T-helper 2 cell treated with Interferon-gamma antibody and Interleukin-4, amounts not matched to agents 5 μg/mL and 100 μg/mL, for 36 hours (primary cell): ENCODE results near the gene MMP24.
A peak's percentile ranks its signal among the peaks of the same experiment; 100 is the strongest.
"Not testable (repeated sequence)": the region's sequence is repeated elsewhere in the genome, so short reads cannot be mapped to it uniquely, and the experiment has no call there.

Source experiments
- DNase-seq: peaks from one replicate; pipeline ENCODE4 v3.0.0; 2021; ENCODE audit warnings: low spot score
- H3K27ac Mint-ChIP-seq: one replicate; pipeline ENCODE4 v1.8.0; 2021; ENCODE audit warnings: mild to moderate bottlenecking, mixed read lengths
- H3K27me3 Mint-ChIP-seq: one replicate; pipeline ENCODE4 v1.8.0; 2021; ENCODE audit warnings: low read depth, mixed read lengths
- H3K36me3 Mint-ChIP-seq: one replicate; pipeline ENCODE4 v1.8.0; 2021; ENCODE audit warnings: low read depth, mixed read lengths
- H3K4me1 Mint-ChIP-seq: one replicate; pipeline ENCODE4 v1.8.0; 2021; ENCODE audit warnings: low read depth, mixed read lengths
- H3K4me3 Mint-ChIP-seq: one replicate; pipeline ENCODE4 v1.8.0; 2022; ENCODE audit warnings: mild to moderate bottlenecking, moderate library complexity, mixed read lengths
- H3K9me3 Mint-ChIP-seq: one replicate; pipeline ENCODE4 v1.8.0; 2021; ENCODE audit warnings: mixed read lengths

The MMP24 gene

GRCh38 chr20:35303735-35304491 is 77.4 kb downstream of the MMP24 start:
- no peaks in the 10 kb centered on the region for H3K9me3 Mint-ChIP-seq
- peaks cover 7% of the 10 kb centered on the region for H3K36me3 Mint-ChIP-seq
- no peaks in the 10 kb centered on the region for H3K27me3 Mint-ChIP-seq
- peak overlapping the region; percentile 81 for H3K27ac Mint-ChIP-seq
- no peak overlapping the region for H3K4me3 Mint-ChIP-seq
- H3K4me1 Mint-ChIP-seq: peaks cover 33% of the 10 kb centered on the region
- DNase-seq: peak; percentile 78

- Mint-ChIP-seq H3K36me3 (peaks cover 8% of the 10 kb centered on the region), H3K27ac (no peak overlapping the region), H3K9me3 (no peaks in the 10 kb centered on the region), H3K4me3 (no peak overlapping the region), H3K4me1 (peaks cover 33% of the 10 kb centered on the region), H3K27me3 (no peaks in the 10 kb centered on the region)
- no peak for DNase-seq
Observed at GRCh38 chr20:35304956-35305355, 78.5 kb downstream of the MMP24 start.

- no peaks in the 10 kb centered on the region for H3K9me3 Mint-ChIP-seq
- H3K36me3 Mint-ChIP-seq: peaks cover 10% of the 10 kb centered on the region
- H3K27me3 Mint-ChIP-seq: no peaks in the 10 kb centered on the region
- peak overlapping the region; percentile 84 for H3K27ac Mint-ChIP-seq
- peak; percentile 88 for DNase-seq
- peak overlapping the region; percentile 48 for H3K4me3 Mint-ChIP-seq
- H3K4me1 Mint-ChIP-seq: peaks cover 34% of the 10 kb centered on the region
Observed at GRCh38 chr20:35305682-35306556, 79.4 kb downstream of the MMP24 start.

- H3K4me1 Mint-ChIP-seq: peaks cover 37% of the 10 kb centered on the region
Observed at GRCh38 chr20:35306931-35307517, 80.5 kb downstream of the MMP24 start.

GRCh38 chr20:35307666-35308653 is 81.5 kb downstream of the MMP24 start:
- H3K4me1 Mint-ChIP-seq: peaks cover 44% of the 10 kb centered on the region
- no peaks in the 10 kb centered on the region for H3K9me3 Mint-ChIP-seq
- no peak overlapping the region for H3K4me3 Mint-ChIP-seq
- DNase-seq: no peak
- H3K27me3 Mint-ChIP-seq: no peaks in the 10 kb centered on the region
- peak overlapping the region; percentile 17 for H3K27ac Mint-ChIP-seq
- peaks cover 16% of the 10 kb centered on the region for H3K36me3 Mint-ChIP-seq

More at GRCh38 chr20:35306931-35307517, 80.5 kb downstream of the MMP24 start:
- no peaks in the 10 kb centered on the region for H3K9me3 Mint-ChIP-seq
- no peaks in the 10 kb centered on the region for H3K27me3 Mint-ChIP-seq
- no peak for DNase-seq
- no peak overlapping the region for H3K27ac Mint-ChIP-seq
- peaks cover 10% of the 10 kb centered on the region for H3K36me3 Mint-ChIP-seq
- H3K4me3 Mint-ChIP-seq: no peak overlapping the region

- Mint-ChIP-seq H3K4me1 (peaks cover 37% of the 10 kb centered on the region), H3K4me3 (no peak overlapping the region), H3K36me3 (peaks cover 19% of the 10 kb centered on the region)
Observed at GRCh38 chr20:35311409-35311808, 84.9 kb downstream of the MMP24 start.

GRCh38 chr20:35311822-35312221 is 85.3 kb downstream of the MMP24 start:
- peaks cover 33% of the 10 kb centered on the region for H3K4me1 Mint-ChIP-seq
- no peak for DNase-seq
- no peak overlapping the region for H3K27ac Mint-ChIP-seq
- no peaks in the 10 kb centered on the region for H3K27me3 Mint-ChIP-seq
- no peak overlapping the region for H3K4me3 Mint-ChIP-seq
- no peaks in the 10 kb centered on the region for H3K9me3 Mint-ChIP-seq
- H3K36me3 Mint-ChIP-seq: peaks cover 18% of the 10 kb centered on the region

More at GRCh38 chr20:35311409-35311808, 84.9 kb downstream of the MMP24 start:
- no peaks in the 10 kb centered on the region for H3K9me3 Mint-ChIP-seq
- no peaks in the 10 kb centered on the region for H3K27me3 Mint-ChIP-seq
- no peak overlapping the region for H3K27ac Mint-ChIP-seq
- peak; percentile 58 for DNase-seq

GRCh38 chr20:35312318-35312717 is 85.8 kb downstream of the MMP24 start:
- H3K36me3 Mint-ChIP-seq: peaks cover 18% of the 10 kb centered on the region
- H3K4me3 Mint-ChIP-seq: no peak overlapping the region
- no peaks in the 10 kb centered on the region for H3K9me3 Mint-ChIP-seq
- peak; percentile 40 for DNase-seq
- peak overlapping the region; percentile 41 for H3K27ac Mint-ChIP-seq
- H3K4me1 Mint-ChIP-seq: peaks cover 28% of the 10 kb centered on the region
- H3K27me3 Mint-ChIP-seq: no peaks in the 10 kb centered on the region

- Mint-ChIP-seq H3K27ac (peak overlapping the region; percentile 82), H3K36me3 (peaks cover 12% of the 10 kb centered on the region), H3K9me3 (no peaks in the 10 kb centered on the region), H3K4me1 (peaks cover 35% of the 10 kb centered on the region), H3K4me3 (peak overlapping the region; percentile 9), H3K27me3 (no peaks in the 10 kb centered on the region)
- DNase-seq: no peak
Observed at GRCh38 chr20:35314816-35315631, 88.5 kb downstream of the MMP24 start.

- not testable (repeated sequence) for H3K27me3 Mint-ChIP-seq, H3K27ac Mint-ChIP-seq, H3K9me3 Mint-ChIP-seq, DNase-seq, H3K4me3 Mint-ChIP-seq
- Mint-ChIP-seq H3K36me3 (peaks cover 11% of the 10 kb centered on the region), H3K4me1 (peaks cover 35% of the 10 kb centered on the region)
Observed at GRCh38 chr20:35315632-35316020, 89.1 kb downstream of the MMP24 start.

GRCh38 chr20:35316086-35316485 is 89.6 kb downstream of the MMP24 start:
- DNase-seq: no peak
- peaks cover 11% of the 10 kb centered on the region for H3K36me3 Mint-ChIP-seq
- H3K27me3 Mint-ChIP-seq: no peaks in the 10 kb centered on the region
- H3K9me3 Mint-ChIP-seq: no peaks in the 10 kb centered on the region
- no peak overlapping the region for H3K4me3 Mint-ChIP-seq
- H3K27ac Mint-ChIP-seq: no peak overlapping the region
- peaks cover 33% of the 10 kb centered on the region for H3K4me1 Mint-ChIP-seq

- H3K9me3 Mint-ChIP-seq: no peaks in the 10 kb centered on the region
Observed at GRCh38 chr20:35317416-35318210, 91.1 kb downstream of the MMP24 start.

More at GRCh38 chr20:35317416-35318210, 91.1 kb downstream of the MMP24 start:
- peaks cover 7% of the 10 kb centered on the region for H3K36me3 Mint-ChIP-seq
- peaks cover 26% of the 10 kb centered on the region for H3K4me1 Mint-ChIP-seq
- H3K27ac Mint-ChIP-seq: no peak overlapping the region
- no peak overlapping the region for H3K4me3 Mint-ChIP-seq
- no peak for DNase-seq
- no peaks in the 10 kb centered on the region for H3K27me3 Mint-ChIP-seq
